Endodermal cell (in vitro differentiated cells): ENCODE measurements around the gene OR6J1. TPM values are rescaled to one million over a fixed set of nuclear protein-coding genes. Genes with fewer than 3 reads are reported as not detected.

ENCODE experiments used
- DNase-seq: peaks from one replicate; pipeline ENCODE4 v3.0.0-alpha.2; 2017
- H3K27ac ChIP-seq: 2 replicates; pipeline ENCODE4 v1.5.1; 2013; ENCODE audit warnings: mild to moderate bottlenecking, low read depth, low read length, moderate library complexity
- H3K27me3 ChIP-seq: 2 replicates; pipeline ENCODE4 v1.6.1; 2013; ENCODE audit warnings: mild to moderate bottlenecking, low read length, moderate library complexity; ENCODE audit not compliant: insufficient read depth, control insufficient read depth, poor library complexity, severe bottlenecking
- H3K36me3 ChIP-seq: 2 replicates; pipeline ENCODE4 v1.7.0; 2013; ENCODE audit warnings: mild to moderate bottlenecking, low read length, moderate library complexity; ENCODE audit not compliant: control insufficient read depth, insufficient read depth
- H3K4me1 ChIP-seq: one replicate; pipeline ENCODE4 v1.7.0; 2013; ENCODE audit warnings: low read length; ENCODE audit not compliant: control insufficient read depth, insufficient read depth
- H3K4me3 ChIP-seq: 2 replicates; pipeline ENCODE4 v1.5.1; 2013; ENCODE audit warnings: mild to moderate bottlenecking, low read length, moderate library complexity
- H3K9ac ChIP-seq: 2 replicates; pipeline ENCODE4 v1.6.1; 2013; ENCODE audit warnings: mild to moderate bottlenecking, low read length, moderate library complexity; ENCODE audit not compliant: poor library complexity, severe bottlenecking; ENCODE audit errors: extremely low read depth
- H3K9me3 ChIP-seq: 2 replicates; pipeline ENCODE4 v1.6.1; 2013; ENCODE audit warnings: mild to moderate bottlenecking, low read length, moderate library complexity; ENCODE audit not compliant: control insufficient read depth
- H3K27ac Mint-ChIP-seq: 2 replicates; pipeline ENCODE4 v1.8.0; 2020; ENCODE audit warnings: mixed read lengths
- H3K27me3 Mint-ChIP-seq: 2 replicates; pipeline ENCODE4 v1.8.0; 2021; ENCODE audit warnings: mild to moderate bottlenecking, mixed read lengths; ENCODE audit not compliant: insufficient read depth
- H3K36me3 Mint-ChIP-seq: 2 replicates; pipeline ENCODE4 v1.8.0; 2020; ENCODE audit warnings: low read depth, mixed read lengths
- H3K4me1 Mint-ChIP-seq: 2 replicates; pipeline ENCODE4 v1.8.0; 2020; ENCODE audit warnings: mixed read lengths
- H3K4me3 Mint-ChIP-seq: 2 replicates; pipeline ENCODE4 v1.8.0; 2020; ENCODE audit warnings: mild to moderate bottlenecking, moderate library complexity, mixed read lengths
- H3K9me3 Mint-ChIP-seq: 2 replicates; pipeline ENCODE4 v1.8.0; 2020; ENCODE audit warnings: mild to moderate bottlenecking, mixed read lengths
- WGBS, 2 experiments: methylation state at CpG; one replicate each; pipeline versions ENCODE4 v1.1.5 to v1.1.7; 2013; ENCODE audit warnings: missing lambda C conversion rate in 2 of 2, mixed read lengths in 1 of 2; ENCODE audit not compliant: insufficient coverage in 1 of 2, insufficient read length in 1 of 2; 5-methylcytosine and 5-hydroxymethylcytosine counted together
- long read RNA-seq, 4 experiments: library from polyadenylated mRNA in 2 of 4; library from RNA in 1 of 4; library from capped mRNA in 1 of 4; stranded (forward) in 3 of 4; unstranded in 1 of 4; transcript quantifications; one replicate each; pipeline ENCODE4 v2.0.0, GENCODE V29; 2020 to 2021; ENCODE audit warnings: inconsistent platforms in 1 of 4
- polyA plus RNA-seq, 2 experiments: library from polyadenylated mRNA; stranded (reverse); fragments of 50-300 nt; gene quantifications; one replicate each; pipeline ENCODE4 v1.2.3, GENCODE V29; 2013
- total RNA-seq, 2 donors: library from RNA; stranded (reverse); fragmentation: NEBNext Ultra II Directional in 1 of 2; extraction: Animal tissue kit (Norgen Biotek cat#: 25700) in 1 of 2; gene quantifications; 2 replicates in 1 of 2; 3 replicates in 1 of 2; pipeline ENCODE4 v1.2.1, GENCODE V29; 2021
- TF ChIP-seq, protein P1 (sequence below): fragments of 200-600 bp; sonication (generic); conservative IDR thresholded peaks from 2 replicates; pipeline ENCODE4 v1.5.0; 2021; ENCODE audit warnings: antibody characterized with exemption, mild to moderate bottlenecking

Gene OR6J1
- total RNA-seq = not detected
- polyA plus RNA-seq (2013, experiment 1 of 2) = not detected
- polyA plus RNA-seq (2013, experiment 2 of 2) = not detected
- long read RNA-seq, experiment 1 = 0 reads
- long read RNA-seq, experiment 2 = 0 reads
- long read RNA-seq, experiment 3 = 0 reads
- long read RNA-seq, experiment 4 = 0 reads

DNA sequence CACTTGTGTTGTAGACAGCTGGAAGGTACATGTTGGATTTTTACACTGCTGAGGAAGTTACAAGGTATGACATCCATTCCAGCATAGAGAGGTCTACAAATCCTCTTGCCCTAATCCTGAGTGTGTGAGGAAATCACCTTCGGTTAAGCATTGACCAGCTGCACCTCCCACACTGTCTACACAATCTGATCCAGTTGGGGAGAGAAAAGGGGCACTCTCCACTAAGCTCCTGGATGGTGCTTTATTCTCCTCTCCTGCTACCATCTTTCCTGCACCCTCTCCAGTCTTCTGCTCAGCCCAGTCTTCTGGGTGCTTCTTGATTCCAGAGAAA is at the start of gene OR6J1:
OR6J1 (minus strand) TSS at position 48 of the 331 bp plus-strand sequence. CDS start 9,541 bp downstream, outside the sequence.
- H3K9me3 ChIP-seq = no peaks in the 10 kb centered on the region
- Mint-ChIP-seq H3K27me3 (no peaks in the 10 kb centered on the region), H3K27ac (no peak within 1 kb of the TSS), H3K4me3 (no peak within 1 kb of the TSS), H3K9me3 (peaks cover 2% of the 10 kb centered on the region), H3K4me1 (peaks cover 6% of the 10 kb centered on the region), H3K36me3 (no peaks in the 10 kb centered on the region)
- H3K27me3 ChIP-seq = no peaks in the 10 kb centered on the region
- H3K9ac ChIP-seq = no peak within 1 kb of the TSS
- no peak within 1 kb of the TSS for H3K27ac ChIP-seq
- H3K36me3 ChIP-seq = no peaks in the 10 kb centered on the region
- TF ChIP-seq, protein P1, sequence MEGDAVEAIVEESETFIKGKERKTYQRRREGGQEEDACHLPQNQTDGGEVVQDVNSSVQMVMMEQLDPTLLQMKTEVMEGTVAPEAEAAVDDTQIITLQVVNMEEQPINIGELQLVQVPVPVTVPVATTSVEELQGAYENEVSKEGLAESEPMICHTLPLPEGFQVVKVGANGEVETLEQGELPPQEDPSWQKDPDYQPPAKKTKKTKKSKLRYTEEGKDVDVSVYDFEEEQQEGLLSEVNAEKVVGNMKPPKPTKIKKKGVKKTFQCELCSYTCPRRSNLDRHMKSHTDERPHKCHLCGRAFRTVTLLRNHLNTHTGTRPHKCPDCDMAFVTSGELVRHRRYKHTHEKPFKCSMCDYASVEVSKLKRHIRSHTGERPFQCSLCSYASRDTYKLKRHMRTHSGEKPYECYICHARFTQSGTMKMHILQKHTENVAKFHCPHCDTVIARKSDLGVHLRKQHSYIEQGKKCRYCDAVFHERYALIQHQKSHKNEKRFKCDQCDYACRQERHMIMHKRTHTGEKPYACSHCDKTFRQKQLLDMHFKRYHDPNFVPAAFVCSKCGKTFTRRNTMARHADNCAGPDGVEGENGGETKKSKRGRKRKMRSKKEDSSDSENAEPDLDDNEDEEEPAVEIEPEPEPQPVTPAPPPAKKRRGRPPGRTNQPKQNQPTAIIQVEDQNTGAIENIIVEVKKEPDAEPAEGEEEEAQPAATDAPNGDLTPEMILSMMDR = peak; percentile 7
- no peak for DNase-seq
- no peak within 1 kb of the TSS for H3K4me3 ChIP-seq
- 83 to 100% methylated on average over 1 of the region's 1 CpG for WGBS, 2 experiments
- H3K4me1 ChIP-seq = no peaks in the 10 kb centered on the region

DNA sequence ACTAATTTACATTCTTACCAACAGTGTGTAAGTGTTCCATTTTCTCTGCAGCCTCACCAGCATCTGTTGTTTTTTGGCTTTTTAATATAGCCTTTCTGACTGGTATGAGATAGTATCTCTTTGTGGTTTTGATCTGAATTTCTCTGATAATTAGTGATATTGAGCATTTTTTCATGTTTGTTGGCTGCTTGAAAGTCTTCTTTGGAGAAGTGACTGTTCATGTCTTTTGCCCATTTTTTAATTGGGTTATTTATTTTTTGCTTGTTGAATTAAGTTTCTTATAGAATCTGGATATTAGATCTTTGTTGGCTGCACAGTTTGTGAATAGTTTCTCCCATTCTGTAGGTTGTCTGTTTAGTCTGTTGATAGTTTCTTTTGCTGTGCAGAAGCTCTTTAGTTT is 48.0 kb upstream of the OR6J1 start:
- no peaks in the 10 kb centered on the region for H3K4me1 ChIP-seq
- TF ChIP-seq, protein P1 = no peak
- H3K27ac Mint-ChIP-seq = no peak overlapping the region

DNA sequence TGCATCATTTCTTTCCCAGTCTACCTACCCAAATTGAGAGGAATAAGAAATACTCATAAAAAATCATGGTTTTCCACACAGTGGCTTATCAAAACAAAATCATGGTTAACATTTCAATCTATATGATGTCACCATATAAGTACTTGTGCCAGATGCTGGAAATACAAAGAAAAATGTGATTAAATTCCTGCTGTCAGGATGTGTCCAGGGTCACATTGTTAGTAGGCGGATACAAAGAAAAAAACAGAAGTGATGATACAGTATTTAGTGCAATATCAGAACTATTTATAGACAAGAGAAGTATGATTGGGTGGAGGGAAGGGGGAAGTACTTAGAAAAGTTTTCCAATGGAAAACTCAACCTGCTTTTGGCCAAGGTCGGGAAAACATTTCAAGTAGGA is 47.0 kb upstream of the OR6J1 start:
- no peak overlapping the region for H3K4me3 ChIP-seq
- H3K27ac Mint-ChIP-seq = no peak overlapping the region

More for the DNA sequence above, 48.0 kb upstream of the OR6J1 start:
- Mint-ChIP-seq H3K4me3 (no peak overlapping the region), H3K4me1 (no peaks in the 10 kb centered on the region), H3K27me3 (peaks cover 50% of the 10 kb centered on the region), H3K9me3 (peaks cover 31% of the 10 kb centered on the region), H3K36me3 (no peaks in the 10 kb centered on the region)
- Histone ChIP-seq H3K27ac (no peak overlapping the region), H3K4me3 (no peak overlapping the region), H3K27me3 (peaks cover 21% of the 10 kb centered on the region), H3K36me3 (no peaks in the 10 kb centered on the region), H3K9me3 (peaks cover 8% of the 10 kb centered on the region), H3K9ac (no peak overlapping the region)
- no peak for DNase-seq

More for the DNA sequence above, 47.0 kb upstream of the OR6J1 start:
- peaks cover 3% of the 10 kb centered on the region for H3K4me1 Mint-ChIP-seq
- 84 to 100% methylated on average over 1 to 2 of the region's 2 CpGs for WGBS, 2 experiments
- TF ChIP-seq, protein P1 = no peak
- H3K27me3 Mint-ChIP-seq = peaks cover 55% of the 10 kb centered on the region
- no peak for DNase-seq
- Histone ChIP-seq H3K36me3 (no peaks in the 10 kb centered on the region), H3K27ac (no peak overlapping the region), H3K9me3 (peaks cover 8% of the 10 kb centered on the region), H3K9ac (no peak overlapping the region), H3K27me3 (peaks cover 21% of the 10 kb centered on the region), H3K4me1 (peaks cover 5% of the 10 kb centered on the region)
- no peaks in the 10 kb centered on the region for H3K36me3 Mint-ChIP-seq
- peaks cover 34% of the 10 kb centered on the region for H3K9me3 Mint-ChIP-seq
- no peak overlapping the region for H3K4me3 Mint-ChIP-seq
